Lung (tissue), 12 donors: ENCODE data around the gene CLSTN2. TPM values are rescaled to one million over a fixed set of nuclear protein-coding genes. Genes with fewer than 3 reads are reported as not detected.

Experiments used
- ATAC-seq: fragments of 200-7000 bp; cut with Tn5 transposase; one replicate; pipeline ENCODE4 v1.9.1; 2020; ENCODE audit warnings: moderate number of reproducible peaks; ENCODE audit not compliant: insufficient read depth, low FRiP score
- DNase-seq, 3 donors: peaks; one replicate each; pipeline ENCODE4 v3.0.0-alpha.2; 2013 to 2017
- H3K27ac ChIP-seq, 2 donors: one replicate each; pipeline ENCODE4 v1.5.1; 2013; ENCODE audit warnings: mild to moderate bottlenecking in 2 of 2, moderate library complexity in 2 of 2, control low read depth in 1 of 2, inconsistent platforms in 1 of 2, low read depth in 1 of 2, low read length in 1 of 2
- H3K27me3 ChIP-seq, 3 donors: one replicate each; pipeline ENCODE4 v1.5.1; 2013; ENCODE audit warnings: low read length in 2 of 3; ENCODE audit not compliant: control insufficient read depth in 3 of 3, insufficient read depth in 3 of 3
- H3K36me3 ChIP-seq, 4 donors: one replicate each; pipeline ENCODE4 v1.5.1; 2013; ENCODE audit warnings: low read length in 4 of 4, mild to moderate bottlenecking in 1 of 4, moderate library complexity in 1 of 4; ENCODE audit not compliant: control insufficient read depth in 4 of 4, insufficient read depth in 4 of 4
- H3K4me1 ChIP-seq, 5 donors: one replicate each; pipeline ENCODE4 v1.5.1; 2013; ENCODE audit warnings: low read length in 5 of 5, mild to moderate bottlenecking in 2 of 5, moderate library complexity in 1 of 5; ENCODE audit not compliant: control insufficient read depth in 5 of 5, insufficient read depth in 5 of 5
- H3K4me3 ChIP-seq: one replicate; pipeline ENCODE4 v1.5.1; 2013; ENCODE audit warnings: mild to moderate bottlenecking, control low read depth, moderate library complexity
- H3K9ac ChIP-seq, 2 donors: one replicate each; pipeline ENCODE4 v1.5.1; 2013; ENCODE audit warnings: low read length in 2 of 2, control low read depth in 1 of 2; ENCODE audit not compliant: insufficient read depth in 1 of 2
- H3K9me3 ChIP-seq, 4 donors: one replicate each; pipeline ENCODE4 v1.5.1; 2013; ENCODE audit warnings: low read length in 3 of 4, mild to moderate bottlenecking in 1 of 4, moderate library complexity in 1 of 4; ENCODE audit not compliant: control insufficient read depth in 4 of 4, insufficient read depth in 3 of 4
- WGBS, 2 donors: extraction: QIAGEN DNeasy Blood & Tissue Kit; methylation state at CpG; one replicate each; pipeline ENCODE4 v1.1.7; 2013; 5-methylcytosine and 5-hydroxymethylcytosine counted together
- polyA plus RNA-seq, 2 donors: library from polyadenylated mRNA; stranded (reverse); fragments of 200-250 nt; gene quantifications; one replicate each; pipeline ENCODE4 v1.2.1, GENCODE V29; 2013
- total RNA-seq, 2 donors: library from RNA; depleted of rRNA in 1 of 2; stranded (reverse); fragments of >200 nt in 1 of 2; gene quantifications; one replicate each; pipeline ENCODE4 v1.2.1, GENCODE V29; 2014 to 2021
- TF ChIP-seq, protein P1 (sequence below): IDR thresholded peaks from 2 replicates; pipeline ENCODE4 v1.5.1; 2012; ENCODE audit warnings: mild to moderate bottlenecking; ENCODE audit errors: control extremely low read depth, extremely low read depth
- donor health status: control.
- donor health status: control.
- donor health status: Bipolar disorder and iron deficiency.
- donor health status: healthy.
- donor health status: DM: yes; HTN: yes; CAD: no.

Gene CLSTN2
- total and polyA plus RNA-seq, 4 donors = 0.07 to 2.4 (median 1.3) TPM

- ATAC-seq (no peak), DNase-seq (no peak)
- TF ChIP-seq, protein P1, sequence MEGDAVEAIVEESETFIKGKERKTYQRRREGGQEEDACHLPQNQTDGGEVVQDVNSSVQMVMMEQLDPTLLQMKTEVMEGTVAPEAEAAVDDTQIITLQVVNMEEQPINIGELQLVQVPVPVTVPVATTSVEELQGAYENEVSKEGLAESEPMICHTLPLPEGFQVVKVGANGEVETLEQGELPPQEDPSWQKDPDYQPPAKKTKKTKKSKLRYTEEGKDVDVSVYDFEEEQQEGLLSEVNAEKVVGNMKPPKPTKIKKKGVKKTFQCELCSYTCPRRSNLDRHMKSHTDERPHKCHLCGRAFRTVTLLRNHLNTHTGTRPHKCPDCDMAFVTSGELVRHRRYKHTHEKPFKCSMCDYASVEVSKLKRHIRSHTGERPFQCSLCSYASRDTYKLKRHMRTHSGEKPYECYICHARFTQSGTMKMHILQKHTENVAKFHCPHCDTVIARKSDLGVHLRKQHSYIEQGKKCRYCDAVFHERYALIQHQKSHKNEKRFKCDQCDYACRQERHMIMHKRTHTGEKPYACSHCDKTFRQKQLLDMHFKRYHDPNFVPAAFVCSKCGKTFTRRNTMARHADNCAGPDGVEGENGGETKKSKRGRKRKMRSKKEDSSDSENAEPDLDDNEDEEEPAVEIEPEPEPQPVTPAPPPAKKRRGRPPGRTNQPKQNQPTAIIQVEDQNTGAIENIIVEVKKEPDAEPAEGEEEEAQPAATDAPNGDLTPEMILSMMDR = no peak
- Histone ChIP-seq H3K9me3 (peaks cover 0 to 3% (median 0%) of the 10 kb centered on the region in 4 donors), H3K4me1 (no peaks in the 10 kb centered on the region), H3K9ac (no peak overlapping the region), H3K36me3 (no peaks in the 10 kb centered on the region), H3K27me3 (no peaks in the 10 kb centered on the region), H3K27ac (no peak overlapping the region), H3K4me3 (no peak overlapping the region)
Measured at GRCh38 chr3:139948467-139948866, 13.5 kb downstream of the CLSTN2 start.

DNA sequence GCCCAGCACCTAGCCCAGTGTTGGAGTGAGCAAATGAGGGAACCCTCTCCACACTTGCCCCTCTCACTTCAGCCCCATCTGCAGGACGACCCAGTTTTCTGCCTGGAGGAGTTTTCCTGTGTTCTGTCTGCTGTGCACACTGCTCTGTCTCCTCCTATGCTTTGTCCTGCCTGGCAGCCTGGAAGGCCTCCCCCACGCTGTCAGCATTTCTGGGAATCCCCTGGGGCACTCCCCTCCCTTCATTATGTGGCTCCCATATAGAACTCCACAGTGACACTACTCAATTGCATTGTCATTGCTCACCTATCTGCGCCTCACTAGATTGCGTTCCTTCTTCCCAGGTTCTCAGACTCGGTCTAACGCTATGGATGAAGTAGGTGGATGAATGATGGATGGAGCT lies 13.9 kb downstream of the CLSTN2 start:
- Histone ChIP-seq H3K36me3 (no peaks in the 10 kb centered on the region), H3K27me3 (no peaks in the 10 kb centered on the region), H3K9ac (no peak overlapping the region), H3K9me3 (peaks cover 0 to 3% (median 0%) of the 10 kb centered on the region in 4 donors), H3K4me3 (no peak overlapping the region), H3K27ac (no peak overlapping the region), H3K4me1 (no peaks in the 10 kb centered on the region)
- DNase-seq (no peak), ATAC-seq (no peak)
- TF ChIP-seq, protein P1 = no peak
- 80 to 82% methylated on average over 6 of the region's 6 CpGs for WGBS, 2 donors

- ATAC-seq = no peak
- H3K9ac ChIP-seq = no peak overlapping the region
- WGBS, 2 donors = 83 to 85% methylated on average over 2 of the region's 2 CpGs
Measured at GRCh38 chr3:139953131-139953910, 18.3 kb downstream of the CLSTN2 start.

More at GRCh38 chr3:139953131-139953910, 18.3 kb downstream of the CLSTN2 start:
- no peak overlapping the region for H3K4me3 ChIP-seq
- H3K4me1 ChIP-seq = no peaks in the 10 kb centered on the region
- H3K27me3 ChIP-seq = no peaks in the 10 kb centered on the region
- H3K27ac ChIP-seq = no peak overlapping the region
- no peaks in the 10 kb centered on the region for H3K9me3 ChIP-seq
- H3K36me3 ChIP-seq = no peaks in the 10 kb centered on the region
- TF ChIP-seq, protein P1 = no peak
- DNase-seq = no peak
